Measurements from ENCODE around the gene RNF17. TPM values are rescaled to one million over a fixed set of nuclear protein-coding genes. Genes with fewer than 3 reads are reported as not detected.

RNF17 gene
- polyA plus RNA-seq, 4 donors, result 0.22 to 0.37 TPM; not detected in 2

- DNase-seq (ENCODE audit: low read depth in 4 of 4, low spot score in 2 of 4), result no peak
These were observed 78.7 kb downstream of the RNF17 start for GRCh38 chr13:24842549-24843274.

- DNase-seq (ENCODE audit: low read depth in 4 of 4, low spot score in 2 of 4), result no peak
These were observed 87.6 kb downstream of the RNF17 start for GRCh38 chr13:24851546-24851945.

GRCh38 chr13:24854311-24854710 lies 90.3 kb downstream of the RNF17 start:
- no peak for DNase-seq (ENCODE audit: low read depth in 4 of 4, low spot score in 2 of 4)

GRCh38 chr13:24858953-24859352 lies 95.0 kb downstream of the RNF17 start:
- DNase-seq (ENCODE audit: low read depth in 4 of 4, low spot score in 2 of 4), result no peak

- DNase-seq (ENCODE audit: low read depth in 4 of 4, low spot score in 2 of 4), result no peak
These were observed 96.8 kb downstream of the RNF17 start for GRCh38 chr13:24860770-24861169.

- DNase-seq (ENCODE audit: low read depth in 4 of 4, low spot score in 2 of 4), result no peak
These were observed 97.8 kb downstream of the RNF17 start for GRCh38 chr13:24861617-24862362.

- no peak for DNase-seq (ENCODE audit: low read depth in 4 of 4, low spot score in 2 of 4)
These were observed 100.0 kb downstream of the RNF17 start for GRCh38 chr13:24863748-24864540.

GRCh38 chr13:24864579-24864978 lies 100.6 kb downstream of the RNF17 start:
- no peak for DNase-seq (ENCODE audit: low read depth in 4 of 4, low spot score in 2 of 4)

- DNase-seq (ENCODE audit: low read depth in 4 of 4, low spot score in 2 of 4), result no peak
These were observed 101.4 kb downstream of the RNF17 start for GRCh38 chr13:24865163-24865953.

GRCh38 chr13:24866488-24866887 lies 102.5 kb downstream of the RNF17 start:
- DNase-seq (ENCODE audit: low read depth in 4 of 4, low spot score in 2 of 4), result no peak

- DNase-seq (ENCODE audit: low read depth in 4 of 4, low spot score in 2 of 4), result no peak
These were observed 104.9 kb downstream of the RNF17 start for GRCh38 chr13:24868874-24869273.

- no peak for DNase-seq (ENCODE audit: low read depth in 4 of 4, low spot score in 2 of 4)
These were observed 106.4 kb downstream of the RNF17 start for GRCh38 chr13:24870380-24870760.

- no peak for DNase-seq (ENCODE audit: low read depth in 4 of 4, low spot score in 2 of 4)
These were observed 111.6 kb downstream of the RNF17 start for GRCh38 chr13:24875566-24875965.

- DNase-seq (ENCODE audit: low read depth in 4 of 4, low spot score in 2 of 4), result no peak
These were observed 113.6 kb downstream of the RNF17 start for GRCh38 chr13:24877531-24877930.

GRCh38 chr13:24878340-24878739 lies 114.4 kb downstream of the RNF17 start:
- DNase-seq (ENCODE audit: low read depth in 4 of 4, low spot score in 2 of 4), result no peak

- DNase-seq (ENCODE audit: low read depth in 4 of 4, low spot score in 2 of 4), result no peak
These were observed 118.7 kb downstream of the RNF17 start for GRCh38 chr13:24882665-24883064.

GRCh38 chr13:24887759-24888158 lies 123.8 kb downstream of the RNF17 start:
- no peak for DNase-seq (ENCODE audit: low read depth in 4 of 4, low spot score in 2 of 4)

- DNase-seq (ENCODE audit: low read depth in 4 of 4, low spot score in 2 of 4), result no peak
These were observed 124.4 kb downstream of the RNF17 start for GRCh38 chr13:24888291-24888931.

- no peak for DNase-seq (ENCODE audit: low read depth in 4 of 4, low spot score in 2 of 4)
These were observed 126.3 kb downstream of the RNF17 start for GRCh38 chr13:24890256-24890655.

- no peak for DNase-seq (ENCODE audit: low read depth in 4 of 4, low spot score in 2 of 4)
These were observed 127.6 kb downstream of the RNF17 start for GRCh38 chr13:24891476-24892108.
